HG03039 (cell line): ENCODE results near the gene SLC22A16.
"Not testable (repeated sequence)": the region's sequence is repeated elsewhere in the genome, so short reads cannot be mapped to it uniquely, and the experiment has no call there.

ENCODE experiments used
- ATAC-seq: cut with Tn5 transposase; IDR thresholded peaks from one replicate; pipeline ENCODE4 v1.9.1; 2021; ENCODE audit warnings: mild to moderate bottlenecking, moderate library complexity; ENCODE audit not compliant: unreplicated experiment

Gene SLC22A16

GRCh38 chr6:110491644-110492317 is 15.4 kb upstream of the SLC22A16 start:
- ATAC-seq = no peak

DNA sequence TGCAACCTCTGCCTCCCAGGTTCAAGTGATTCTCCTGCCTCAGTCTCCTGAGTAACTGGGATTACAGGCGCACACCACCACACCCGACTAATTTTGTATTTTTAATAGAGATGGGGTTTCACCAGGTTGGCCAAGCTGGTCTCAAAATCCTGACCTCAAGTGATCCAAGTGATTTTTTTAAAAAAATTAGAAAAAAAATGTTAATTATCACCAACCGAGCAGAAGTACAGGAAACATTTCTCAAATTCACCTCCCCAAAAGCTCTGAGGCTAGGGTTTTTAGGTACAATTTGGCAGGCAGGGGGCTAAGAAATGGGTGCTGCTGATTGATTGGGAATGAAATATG is 14.9 kb upstream of the SLC22A16 start:
- ATAC-seq = no peak

DNA sequence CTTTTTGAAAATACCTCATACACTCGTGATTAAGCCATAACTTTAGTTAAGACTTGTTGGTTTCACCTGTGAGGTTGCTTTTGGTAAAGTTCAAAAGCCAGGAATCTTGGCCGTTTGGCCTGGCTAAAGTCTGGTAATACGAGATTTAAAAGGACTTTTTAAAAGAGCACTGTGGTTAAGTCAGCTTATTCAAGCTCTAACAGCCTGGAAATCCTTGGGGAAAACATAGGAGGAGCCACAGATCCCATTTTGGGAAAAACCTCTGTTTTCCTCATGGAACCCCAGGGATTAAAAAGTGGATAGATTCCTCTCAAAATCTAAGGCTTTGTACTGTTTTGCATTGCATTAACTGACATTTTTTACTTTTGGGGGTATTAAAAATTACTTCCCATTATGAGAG is 13.7 kb upstream of the SLC22A16 start:
- no peak for ATAC-seq

GRCh38 chr6:110488606-110489190 is 12.3 kb upstream of the SLC22A16 start:
- no peak for ATAC-seq

DNA sequence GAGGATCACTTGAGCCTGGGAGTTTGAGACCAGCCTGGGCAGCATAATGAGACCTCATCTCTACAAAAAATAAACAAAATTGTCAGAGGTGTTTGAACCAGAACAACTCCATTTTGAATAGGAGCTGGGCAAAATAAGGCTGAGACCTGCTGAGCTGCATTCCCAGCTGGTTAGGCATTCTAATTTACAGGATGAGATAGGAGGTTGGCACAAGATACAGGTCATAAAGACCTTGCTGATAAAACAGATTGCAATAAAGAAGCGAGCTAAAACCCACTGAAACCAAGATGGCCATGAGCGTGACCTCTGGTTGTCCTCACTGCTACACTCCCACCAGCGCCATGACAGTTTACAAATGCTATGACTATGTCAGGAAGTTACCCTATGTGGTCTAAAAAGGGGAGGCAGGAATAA is 11.6 kb upstream of the SLC22A16 start:
- not testable (repeated sequence) for ATAC-seq

GRCh38 chr6:110486756-110487155 is 10.3 kb upstream of the SLC22A16 start:
- no peak for ATAC-seq

DNA sequence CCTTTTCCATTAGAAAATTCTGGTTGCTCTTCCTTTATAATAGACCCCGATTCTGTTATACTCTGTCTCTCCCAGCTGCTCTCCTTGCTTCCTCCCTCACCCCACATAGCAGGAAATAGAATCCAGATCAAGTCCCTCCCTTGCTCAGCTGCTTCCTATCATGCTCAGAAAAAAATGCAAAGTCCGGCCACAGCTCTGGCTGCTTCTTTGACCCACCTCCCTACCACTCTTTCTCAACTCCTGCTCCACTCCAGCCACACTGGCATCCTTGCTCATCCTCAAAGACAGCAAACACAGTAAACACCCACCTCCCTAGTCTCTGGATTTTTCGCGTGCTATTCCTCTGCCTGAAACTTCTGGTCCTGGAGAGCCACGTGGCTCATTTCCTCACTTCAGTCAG is 9.1 kb upstream of the SLC22A16 start:
- no peak for ATAC-seq

DNA sequence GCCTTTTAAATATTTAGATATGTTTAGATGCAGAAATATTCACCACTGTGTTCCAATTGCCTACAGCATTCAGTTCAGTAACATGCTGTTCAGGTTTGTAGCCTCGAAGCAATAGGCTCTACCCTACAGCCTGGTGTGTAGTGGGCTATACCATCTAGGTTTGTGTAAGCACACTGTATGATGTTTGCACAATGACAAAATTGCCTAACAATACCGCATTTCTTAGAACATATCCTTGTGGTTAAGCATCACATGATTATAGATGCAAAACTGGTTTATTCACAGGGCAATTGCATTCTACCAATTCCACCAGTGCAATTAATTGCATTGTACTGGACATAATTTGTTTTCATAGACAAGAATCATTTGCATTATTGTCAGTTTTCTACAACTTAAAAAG is 7.9 kb upstream of the SLC22A16 start:
- ATAC-seq = no peak

GRCh38 chr6:110482774-110483400 is 6.5 kb upstream of the SLC22A16 start:
- no peak for ATAC-seq

DNA sequence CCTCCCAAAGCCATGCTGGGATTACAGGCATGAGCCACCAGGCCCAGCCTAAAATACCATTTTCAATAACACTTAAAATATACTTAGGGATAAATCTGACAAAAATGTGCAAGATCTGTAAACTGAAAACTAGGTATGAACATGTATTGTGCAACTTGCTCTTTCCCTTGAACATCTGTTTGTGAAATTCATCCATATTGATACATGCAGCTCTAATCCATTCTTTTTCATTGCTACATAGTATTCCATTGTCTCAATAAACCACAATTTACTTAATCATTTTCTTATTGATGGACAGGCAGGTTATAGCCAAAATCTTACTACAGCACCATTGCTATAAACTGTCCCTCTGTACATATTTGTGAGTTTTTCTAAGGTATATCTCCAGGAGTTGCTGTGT is 4.7 kb upstream of the SLC22A16 start:
- no peak for ATAC-seq

GRCh38 chr6:110475066-110475653 is 1.3 kb downstream of the SLC22A16 start:
- no peak for ATAC-seq

DNA sequence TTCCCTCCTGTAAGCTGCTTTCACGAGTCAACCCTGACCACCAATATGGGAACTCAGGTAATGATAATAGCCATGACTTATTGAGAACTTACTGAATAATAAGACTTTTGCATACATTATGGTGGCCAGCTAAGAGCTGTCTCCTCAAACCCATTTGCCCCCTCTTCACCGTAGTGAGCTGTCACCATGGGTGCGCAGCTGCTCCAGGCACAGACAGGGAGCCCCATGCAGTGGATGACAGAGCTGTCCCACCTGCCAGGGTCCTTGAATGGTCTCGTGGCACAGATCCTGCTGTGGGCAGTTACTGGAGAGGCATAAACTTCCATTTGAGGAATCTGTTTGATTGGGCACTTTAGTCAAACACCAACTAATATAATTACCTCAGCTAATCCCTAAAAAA is 1.9 kb downstream of the SLC22A16 start:
- ATAC-seq = no peak

- ATAC-seq = no peak
These were observed 3.7 kb downstream of the SLC22A16 start for GRCh38 chr6:110472739-110473138.

DNA sequence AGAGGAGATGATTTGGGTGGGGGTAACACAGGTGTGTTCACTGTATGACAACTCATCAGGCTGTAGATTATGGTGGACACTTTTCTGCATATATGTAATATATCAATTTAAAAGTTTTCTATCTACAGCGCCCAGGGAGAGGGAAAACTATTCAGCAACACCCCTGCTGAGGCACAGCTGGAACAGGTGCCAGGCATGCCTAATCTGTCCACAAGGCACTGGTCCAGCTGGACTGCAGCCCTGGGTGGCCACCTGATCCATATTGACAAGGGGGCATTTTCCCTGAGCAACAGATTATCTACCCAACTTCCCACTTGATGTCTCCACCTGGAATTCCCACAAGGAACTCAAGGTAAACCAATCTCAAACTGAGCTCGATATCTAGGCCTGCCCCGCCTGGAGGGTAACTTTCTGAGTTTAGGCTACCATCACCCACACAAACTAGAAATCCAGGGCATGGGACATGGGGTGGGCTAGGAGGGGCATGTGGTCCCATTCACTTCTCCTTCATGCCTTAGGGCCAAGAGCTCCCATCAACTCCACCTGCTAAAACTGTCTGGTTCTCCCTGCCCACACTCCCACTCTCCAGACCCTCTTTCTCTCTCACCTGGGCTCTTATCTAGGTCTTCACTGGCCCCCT is 4.6 kb downstream of the SLC22A16 start:
- no peak for ATAC-seq

GRCh38 chr6:110468731-110469130 is 7.7 kb downstream of the SLC22A16 start:
- no peak for ATAC-seq

DNA sequence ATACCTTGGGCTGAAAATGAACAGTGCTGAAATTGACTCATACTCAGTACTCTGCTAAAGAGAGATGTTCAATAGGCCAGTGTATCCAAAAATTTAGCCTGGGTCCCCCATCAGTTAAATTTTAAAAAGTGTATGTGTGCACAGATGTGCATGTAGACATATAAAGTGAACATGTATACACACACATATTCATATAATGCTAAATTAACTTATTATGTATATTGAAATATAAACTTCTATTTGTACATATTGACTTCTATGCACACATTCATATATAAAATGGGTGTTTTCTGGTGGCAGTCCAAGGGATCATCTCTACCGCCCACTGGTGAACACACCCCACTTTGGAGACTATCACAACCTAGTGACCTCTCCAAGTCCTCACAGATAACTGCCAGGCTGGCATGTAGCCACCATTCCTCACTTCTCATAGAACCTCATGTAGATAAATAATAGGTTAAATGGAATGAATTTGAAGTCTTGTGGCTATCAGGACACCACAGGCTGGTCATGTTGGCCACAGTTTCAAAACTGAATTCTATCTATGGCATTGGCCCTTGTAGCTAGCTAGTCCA is 8.8 kb downstream of the SLC22A16 start:
- ATAC-seq = no peak

- ATAC-seq = no peak
These were observed 13.4 kb downstream of the SLC22A16 start for GRCh38 chr6:110462884-110463481.

DNA sequence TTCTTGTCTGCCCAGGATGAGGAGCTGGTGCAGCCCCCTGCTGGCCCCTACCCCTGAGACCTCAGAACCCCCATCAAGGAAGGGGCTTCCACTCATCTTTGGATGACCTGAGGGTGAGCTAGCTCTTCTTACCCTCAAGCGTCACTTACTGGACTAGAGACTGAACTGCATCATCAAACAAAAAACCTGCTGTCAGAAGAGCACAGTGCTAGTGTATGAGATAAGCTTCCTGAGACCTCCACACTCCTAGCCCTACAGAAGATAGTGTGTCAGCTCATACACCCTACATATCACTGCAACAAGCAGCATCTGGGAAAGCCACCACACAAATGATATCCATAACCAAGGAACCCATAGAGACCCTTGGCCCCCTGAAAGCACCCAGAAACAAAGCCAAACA is 15.0 kb downstream of the SLC22A16 start:
- ATAC-seq = no peak

- no peak for ATAC-seq
These were observed 17.3 kb downstream of the SLC22A16 start for GRCh38 chr6:110459137-110459536.

- no peak for ATAC-seq
These were observed 17.9 kb downstream of the SLC22A16 start for GRCh38 chr6:110458476-110458875.
